ENCODE results near the gene GPR137.

- TF ChIP-seq CTCF (IDR thresholded peaks at IDR 0.05) (no peak), POLR2A (IDR thresholded peaks at IDR 0.05; ENCODE audit: low read depth) (no peak), EP300 (IDR thresholded peaks at IDR 0.05) (no peak)
Observed at GRCh38 chr11:64255135-64256128, 30.2 kb upstream of the GPR137 start.

Data from esophagus muscularis mucosa (tissue), 4 donors.